ENCODE results near the gene TMEM54. TPM values are rescaled to one million over a fixed set of nuclear protein-coding genes. Genes with fewer than 3 reads are reported as not detected.

The TMEM54 gene
- total and polyA plus RNA-seq, 4 experiments from 2014 or later = not detected

DNA sequence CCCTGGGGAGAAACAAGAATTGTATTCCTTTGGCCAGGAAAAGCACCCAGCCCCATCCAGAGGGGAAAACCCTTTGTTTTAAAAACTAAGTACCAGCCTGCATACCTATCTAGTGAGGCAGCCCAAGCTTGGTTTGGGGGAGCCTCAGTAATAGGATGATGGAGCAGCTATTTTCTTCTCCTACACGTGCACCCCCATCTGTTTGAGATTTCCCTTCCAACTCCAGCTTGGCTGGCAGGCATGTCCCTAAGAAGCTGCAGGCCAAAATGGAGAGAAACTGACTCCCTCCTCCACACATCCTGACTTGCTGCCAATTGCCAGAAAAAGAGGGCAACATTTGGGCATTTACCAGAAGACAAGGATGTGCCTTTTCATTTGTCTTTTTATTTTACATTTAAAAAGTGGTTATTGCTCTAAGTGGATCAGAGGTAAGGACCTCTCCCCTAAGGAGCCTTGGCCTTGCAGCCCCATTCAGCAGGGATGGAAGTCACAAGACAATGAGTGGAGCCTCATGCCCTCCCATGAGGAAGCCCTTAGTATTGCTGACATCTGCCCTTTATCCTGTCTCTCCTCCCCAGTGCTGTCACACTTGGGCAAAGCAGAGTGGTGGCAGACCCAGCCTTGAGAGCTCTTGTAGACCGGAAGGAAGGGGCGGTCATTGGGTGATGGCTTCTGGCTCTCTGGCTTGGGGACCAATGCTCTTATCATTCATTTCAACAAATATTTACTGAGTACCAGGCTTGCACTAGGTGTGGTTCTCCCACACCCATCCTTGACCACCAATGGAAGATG, 39.1 kb downstream of the TMEM54 start:
- no peaks in the 10 kb centered on the region for H3K9me3 ChIP-seq (ENCODE audit: control insufficient read depth in 1 of 2, low read length in 2 of 2)
- peak overlapping the region in 2 of 7 donors; percentile 6 to 74 for H3K27ac Mint-ChIP-seq
- H3K4me3 ChIP-seq (ENCODE audit: low read length in 2 of 2) = no peak overlapping the region
- no peaks in the 10 kb centered on the region for H3K27me3 ChIP-seq (ENCODE audit: insufficient read depth, low read length)
- peaks cover 4% of the 10 kb centered on the region for H3K36me3 ChIP-seq (ENCODE audit: insufficient read depth, low read length)
- H3K36me3 Mint-ChIP-seq = peaks cover 44 to 58% of the 10 kb centered on the region in 2 donors
- no peaks in the 10 kb centered on the region for H3K4me1 ChIP-seq (ENCODE audit: insufficient read depth, low read length)
- CTCF ChIA-PET (ENCODE audit: partially characterized antibody) = interaction anchor here (0.8 to 1.5 kb wide), 4 partner anchors 10 to 150 kb away, joined by 3 to 5 read pairs (median 4); no protein-coding TSS in a partner anchor
- H3K4me3 Mint-ChIP-seq = no peak overlapping the region
- no peaks in the 10 kb centered on the region for H3K4me1 Mint-ChIP-seq
- DNase-seq = no peak
- intact Hi-C loops (cut with micrococcal nuclease) = no loop called here
- no peaks in the 10 kb centered on the region for H3K9me3 Mint-ChIP-seq
- no peaks in the 10 kb centered on the region for H3K27me3 Mint-ChIP-seq
- POLR2A ChIA-PET (ENCODE audit: partially characterized antibody) = no interaction called here
- no peak overlapping the region for H3K27ac ChIP-seq (ENCODE audit: low read depth, low read length)

DNA sequence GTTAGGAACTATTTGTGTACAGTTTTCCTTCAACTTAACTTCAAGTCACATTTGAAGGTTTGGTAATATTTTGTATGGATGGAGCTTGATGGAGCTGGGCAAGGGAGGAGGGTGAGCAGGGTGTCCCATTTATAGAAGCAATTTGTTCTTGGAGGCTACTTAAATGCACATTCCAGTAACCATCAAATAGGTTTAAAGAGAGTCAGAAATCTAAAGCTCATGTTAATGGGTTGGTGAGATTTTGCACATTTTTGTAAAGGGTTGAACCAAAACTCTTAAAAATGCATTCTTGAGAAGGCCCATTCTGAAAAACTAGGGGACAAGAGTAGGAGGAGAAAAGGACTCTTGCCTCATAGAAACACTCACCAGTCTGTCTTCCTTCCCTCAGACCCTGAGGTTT, 40.6 kb downstream of the TMEM54 start:
- H3K36me3 Mint-ChIP-seq = peaks cover 50 to 68% of the 10 kb centered on the region in 2 donors
- peaks cover 13% of the 10 kb centered on the region for H3K36me3 ChIP-seq (ENCODE audit: insufficient read depth, low read length)

DNA sequence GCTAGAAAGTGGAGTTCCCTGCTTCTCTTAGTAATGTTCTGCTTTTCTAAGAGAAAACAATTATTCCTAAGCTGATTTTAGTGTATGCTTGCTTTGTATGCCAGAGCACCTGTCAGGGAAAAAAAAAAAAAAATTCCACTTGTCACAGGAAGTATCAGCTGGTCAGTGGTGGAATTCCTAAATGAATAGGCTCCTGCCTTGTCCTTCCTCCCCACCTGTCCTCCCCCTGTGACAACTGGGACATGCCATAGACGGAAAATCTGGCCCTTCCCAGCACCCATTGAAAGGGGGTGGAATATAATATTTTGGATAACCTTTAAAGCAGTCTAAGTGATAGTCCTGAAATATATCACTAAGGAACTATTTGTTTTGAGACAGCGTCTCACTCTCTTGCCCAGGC, 41.3 kb downstream of the TMEM54 start:
- H3K9me3 ChIP-seq (ENCODE audit: control insufficient read depth in 1 of 2, low read length in 2 of 2) = no peaks in the 10 kb centered on the region
- Mint-ChIP-seq H3K4me1 (no peaks in the 10 kb centered on the region), H3K27me3 (no peaks in the 10 kb centered on the region), H3K27ac (no peak overlapping the region), H3K9me3 (no peaks in the 10 kb centered on the region), H3K36me3 (peaks cover 56 to 73% of the 10 kb centered on the region in 2 donors), H3K4me3 (no peak overlapping the region)
- H3K36me3 ChIP-seq (ENCODE audit: insufficient read depth, low read length) = peaks cover 19% of the 10 kb centered on the region
- no peaks in the 10 kb centered on the region for H3K4me1 ChIP-seq (ENCODE audit: insufficient read depth, low read length)
- POLR2A ChIA-PET (ENCODE audit: partially characterized antibody) = no interaction called here
- no peak overlapping the region for H3K27ac ChIP-seq (ENCODE audit: low read depth, low read length)
- DNase-seq = no peak
- H3K27me3 ChIP-seq (ENCODE audit: insufficient read depth, low read length) = no peaks in the 10 kb centered on the region
- CTCF ChIA-PET (ENCODE audit: partially characterized antibody) = interaction anchor here (0.8 to 1.7 kb wide), 3 partner anchors 9 to 15 kb away, joined by 3 to 4 read pairs (median 4); no protein-coding TSS in a partner anchor
- H3K4me3 ChIP-seq (ENCODE audit: low read length in 2 of 2) = no peak overlapping the region
- intact Hi-C loops (cut with micrococcal nuclease) = no loop called here

More for the DNA sequence above, 40.6 kb downstream of the TMEM54 start:
- CTCF ChIA-PET (ENCODE audit: partially characterized antibody) = interaction anchor here (1.1 to 1.7 kb wide), 3 partner anchors 12 to 149 kb away, joined by 4 read pairs; no protein-coding TSS in a partner anchor
- Histone ChIP-seq H3K4me1 (ENCODE audit: insufficient read depth, low read length) (no peaks in the 10 kb centered on the region), H3K27ac (ENCODE audit: low read depth, low read length) (no peak overlapping the region), H3K27me3 (ENCODE audit: insufficient read depth, low read length) (no peaks in the 10 kb centered on the region), H3K4me3 (ENCODE audit: low read length in 2 of 2) (no peak overlapping the region), H3K9me3 (ENCODE audit: control insufficient read depth in 1 of 2, low read length in 2 of 2) (no peaks in the 10 kb centered on the region)
- Mint-ChIP-seq H3K27me3 (no peaks in the 10 kb centered on the region), H3K4me1 (no peaks in the 10 kb centered on the region), H3K9me3 (no peaks in the 10 kb centered on the region), H3K27ac (peak overlapping the region in 1 of 7 donors; percentile 23), H3K4me3 (no peak overlapping the region)
- intact Hi-C loops (cut with micrococcal nuclease) = no loop called here
- no peak for DNase-seq
- POLR2A ChIA-PET (ENCODE audit: partially characterized antibody) = no interaction called here

DNA sequence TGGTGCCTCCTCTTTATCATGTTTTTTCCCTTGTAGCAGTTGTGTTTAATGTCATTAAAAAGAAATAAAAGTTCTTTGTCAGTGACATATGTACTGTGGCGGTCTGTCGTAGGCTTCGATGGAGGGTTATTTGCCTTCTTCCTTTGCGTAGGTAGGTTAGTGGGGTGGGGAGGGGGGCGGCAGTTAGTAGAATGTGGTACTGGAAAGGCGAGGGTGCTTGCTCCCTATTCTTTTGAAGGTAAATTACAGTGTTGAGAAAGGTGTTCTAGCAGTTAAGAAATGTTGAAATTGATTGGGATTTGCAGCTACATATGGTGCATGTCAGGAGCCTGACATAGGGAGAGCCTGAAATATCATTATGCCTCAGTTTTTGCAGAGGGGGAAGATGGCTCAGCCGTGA, 42.4 kb downstream of the TMEM54 start:
- no peak overlapping the region for H3K27ac ChIP-seq (ENCODE audit: low read depth, low read length)
- H3K27me3 ChIP-seq (ENCODE audit: insufficient read depth, low read length) = no peaks in the 10 kb centered on the region
- intact Hi-C loops (cut with micrococcal nuclease) = no loop called here
- H3K4me3 Mint-ChIP-seq = no peak overlapping the region
- H3K4me1 ChIP-seq (ENCODE audit: insufficient read depth, low read length) = no peaks in the 10 kb centered on the region
- H3K36me3 Mint-ChIP-seq = peaks cover 60 to 75% of the 10 kb centered on the region in 2 donors
- no peak for DNase-seq
- ChIA-PET POLR2A (ENCODE audit: partially characterized antibody) (no interaction called here), CTCF (ENCODE audit: partially characterized antibody) (interaction anchor here (1.0 to 2.0 kb wide), 3 partner anchors 14 to 146 kb away, joined by 3 to 5 read pairs (median 3); no protein-coding TSS in a partner anchor)
- no peaks in the 10 kb centered on the region for H3K9me3 ChIP-seq (ENCODE audit: control insufficient read depth in 1 of 2, low read length in 2 of 2)
- peaks cover 30% of the 10 kb centered on the region for H3K36me3 ChIP-seq (ENCODE audit: insufficient read depth, low read length)
- H3K4me3 ChIP-seq (ENCODE audit: low read length in 2 of 2) = no peak overlapping the region
- H3K4me1 Mint-ChIP-seq = no peaks in the 10 kb centered on the region
- no peaks in the 10 kb centered on the region for H3K9me3 Mint-ChIP-seq
- no peaks in the 10 kb centered on the region for H3K27me3 Mint-ChIP-seq
- peak overlapping the region in 1 of 7 donors; percentile 56 for H3K27ac Mint-ChIP-seq

DNA sequence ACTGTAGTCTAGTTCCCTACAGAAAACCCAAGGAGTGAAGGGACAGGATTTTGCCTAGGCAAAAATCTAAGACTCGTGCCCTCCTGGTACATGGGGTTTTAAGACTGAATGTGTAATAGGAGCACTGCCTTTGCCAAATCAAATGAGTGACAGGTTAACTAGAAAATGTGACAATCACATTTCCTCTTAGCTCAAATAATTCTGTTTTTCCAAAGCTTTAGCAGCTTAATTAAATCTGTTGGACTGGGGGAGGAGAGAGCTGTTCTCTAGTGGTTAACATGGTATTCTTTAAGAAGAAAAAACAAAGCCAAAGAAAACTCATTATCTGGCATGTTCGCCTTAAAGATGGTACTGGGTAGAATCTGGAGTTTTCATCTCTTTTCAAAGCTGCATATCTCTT, 43.1 kb downstream of the TMEM54 start:
- Histone ChIP-seq H3K36me3 (ENCODE audit: insufficient read depth, low read length) (peaks cover 31% of the 10 kb centered on the region), H3K4me3 (ENCODE audit: low read length in 2 of 2) (no peak overlapping the region), H3K4me1 (ENCODE audit: insufficient read depth, low read length) (no peaks in the 10 kb centered on the region), H3K27ac (ENCODE audit: low read depth, low read length) (no peak overlapping the region), H3K27me3 (ENCODE audit: insufficient read depth, low read length) (no peaks in the 10 kb centered on the region), H3K9me3 (ENCODE audit: control insufficient read depth in 1 of 2, low read length in 2 of 2) (no peaks in the 10 kb centered on the region)
- no peak overlapping the region for H3K27ac Mint-ChIP-seq
- H3K27me3 Mint-ChIP-seq = no peaks in the 10 kb centered on the region
- H3K36me3 Mint-ChIP-seq = peaks cover 63 to 75% of the 10 kb centered on the region in 2 donors
- H3K9me3 Mint-ChIP-seq = no peaks in the 10 kb centered on the region
- CTCF ChIA-PET (ENCODE audit: partially characterized antibody) = interaction anchor here (1.0 to 2.0 kb wide), 3 partner anchors 15 to 145 kb away, joined by 3 to 5 read pairs (median 3); no protein-coding TSS in a partner anchor
- POLR2A ChIA-PET (ENCODE audit: partially characterized antibody) = no interaction called here
- H3K4me1 Mint-ChIP-seq = no peaks in the 10 kb centered on the region
- H3K4me3 Mint-ChIP-seq = no peak overlapping the region
- intact Hi-C loops (cut with micrococcal nuclease) = no loop called here
- DNase-seq = no peak

DNA sequence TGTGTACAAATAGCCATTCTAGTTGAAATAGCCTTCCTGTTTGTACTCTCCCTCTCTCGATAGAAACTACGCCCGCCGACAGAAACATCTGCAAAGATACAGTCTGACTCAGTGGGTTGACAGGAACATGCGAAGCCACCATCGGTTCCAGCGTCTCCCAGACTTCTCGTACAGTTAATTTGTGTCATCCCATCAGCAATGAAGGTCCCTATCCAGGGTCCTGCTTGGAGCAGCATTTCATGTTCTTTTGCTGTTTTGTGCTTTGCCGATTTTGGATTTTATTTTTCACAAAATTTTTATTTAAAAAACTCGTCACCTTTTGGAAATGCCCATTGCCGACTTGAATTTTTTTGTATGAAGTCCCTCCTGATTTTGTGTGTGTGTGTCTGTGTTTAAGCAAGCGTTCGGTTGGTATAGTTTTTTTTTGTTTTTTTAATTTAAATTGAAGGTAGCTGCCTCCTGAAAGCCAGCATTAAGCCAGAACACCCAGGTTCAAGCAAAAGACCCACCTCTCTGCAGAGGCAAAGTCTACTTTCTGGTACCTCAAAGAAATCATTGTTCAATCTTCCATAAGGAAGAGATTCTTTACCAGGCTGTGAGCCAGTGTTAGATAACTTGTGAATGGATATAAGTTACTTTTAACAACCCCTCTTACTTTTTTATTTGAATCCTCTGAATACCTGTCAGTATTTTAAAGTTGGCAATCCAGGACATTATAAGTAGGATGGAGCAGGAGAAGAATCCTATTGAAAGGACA, 45.1 kb downstream of the TMEM54 start:
- Mint-ChIP-seq H3K36me3 (peaks cover 57 to 69% of the 10 kb centered on the region in 2 donors), H3K4me3 (no peak overlapping the region), H3K27me3 (no peaks in the 10 kb centered on the region), H3K9me3 (no peaks in the 10 kb centered on the region), H3K4me1 (no peaks in the 10 kb centered on the region), H3K27ac (peak overlapping the region in 1 of 7 donors; percentile 23)
- Histone ChIP-seq H3K9me3 (ENCODE audit: control insufficient read depth in 1 of 2, low read length in 2 of 2) (no peaks in the 10 kb centered on the region), H3K4me3 (ENCODE audit: low read length in 2 of 2) (no peak overlapping the region), H3K4me1 (ENCODE audit: insufficient read depth, low read length) (no peaks in the 10 kb centered on the region), H3K36me3 (ENCODE audit: insufficient read depth, low read length) (peaks cover 37% of the 10 kb centered on the region), H3K27ac (ENCODE audit: low read depth, low read length) (no peak overlapping the region), H3K27me3 (ENCODE audit: insufficient read depth, low read length) (no peaks in the 10 kb centered on the region)
- DNase-seq = no peak
- ChIA-PET POLR2A (ENCODE audit: partially characterized antibody) (no interaction called here), CTCF (ENCODE audit: partially characterized antibody) (interaction anchor here (1.0 kb wide), 1 partner anchor 144 kb away, joined by 4 read pairs; no protein-coding TSS in a partner anchor)
- intact Hi-C loops (cut with micrococcal nuclease) = no loop called here
